Left ventricle myocardium inferior (tissue), 1 donor: ENCODE measurements around the gene SFTPA1. TPM values are rescaled to one million over a fixed set of nuclear protein-coding genes. Genes with fewer than 3 reads are reported as not detected.
"Not testable (repeated sequence)": the region's sequence is repeated elsewhere in the genome, so short reads cannot be mapped to it uniquely, and the experiment has no call there.

ENCODE experiments used
- DNase-seq: peaks from one replicate; pipeline ENCODE4 v3.0.0-alpha.2; 2020
- H3K27ac ChIP-seq: fragments of 200-600 bp; replicated peaks from 2 replicates; pipeline ENCODE4 v1.8.0; 2021
- H3K27me3 ChIP-seq: fragments of 200-600 bp; 2 replicates; pipeline ENCODE4 v1.8.0; 2021; ENCODE audit warnings: low read depth
- H3K36me3 ChIP-seq: fragments of 200-600 bp; 2 replicates; pipeline ENCODE4 v1.8.0; 2021
- H3K4me1 ChIP-seq: fragments of 200-600 bp; 2 replicates; pipeline ENCODE4 v1.8.0; 2021
- H3K4me3 ChIP-seq: fragments of 200-600 bp; 2 replicates; pipeline ENCODE4 v1.8.0; 2021; ENCODE audit warnings: mild to moderate bottlenecking, moderate library complexity
- H3K9me3 ChIP-seq: fragments of 200-600 bp; replicated peaks from 2 replicates; pipeline ENCODE4 v1.8.0; 2021
- CTCF ChIP-seq: fragments of 200-600 bp; IDR thresholded peaks from 2 replicates; pipeline ENCODE4 v1.8.0; 2021; ENCODE audit warnings: antibody characterized with exemption, mild to moderate bottlenecking, borderline replicate concordance
- intact Hi-C: fragments of 100-400 bp; cut with micrococcal nuclease; formaldehyde crosslinking; loops from one replicate; pipeline ENCODE4 v1.11.0; 2022
- total RNA-seq: library from RNA; stranded (reverse); fragmentation: NEBNext Ultra II Directional; extraction: Animal tissue kit (Norgen Biotek cat#: 25700); gene quantifications from one replicate; pipeline ENCODE4 v1.2.1, GENCODE V29; 2021
- donor health status: DM: no; HTN: yes; CAD: no; lungs with severe emphysema.

The SFTPA1 gene
- total RNA-seq, 1 donor from 2014 or later = not detected

- H3K36me3 ChIP-seq = no peaks in the 10 kb centered on the region
- H3K4me3 ChIP-seq = no peak overlapping the region
- H3K9me3 ChIP-seq = no peaks in the 10 kb centered on the region
- no peaks in the 10 kb centered on the region for H3K27me3 ChIP-seq
- no peak overlapping the region for H3K27ac ChIP-seq
- no peak for TF ChIP-seq CTCF
- intact Hi-C loops = no loop called here
- DNase-seq = no peak
- H3K4me1 ChIP-seq = no peaks in the 10 kb centered on the region
These were observed 27.6 kb downstream of the SFTPA1 start for GRCh38 chr10:79638318-79638717.

- H3K27me3 ChIP-seq, H3K4me3 ChIP-seq, H3K9me3 ChIP-seq, H3K4me1 ChIP-seq, DNase-seq, intact Hi-C loops, H3K27ac ChIP-seq, H3K36me3 ChIP-seq: not testable (repeated sequence)
These were observed 42.0 kb downstream of the SFTPA1 start for GRCh38 chr10:79652695-79653094.

- H3K9me3 ChIP-seq, H3K36me3 ChIP-seq, H3K27me3 ChIP-seq, H3K4me3 ChIP-seq, DNase-seq, intact Hi-C loops, H3K4me1 ChIP-seq, H3K27ac ChIP-seq: not testable (repeated sequence)
These were observed 52.5 kb downstream of the SFTPA1 start for GRCh38 chr10:79663287-79663686.

- DNase-seq, H3K4me3 ChIP-seq, H3K4me1 ChIP-seq, H3K9me3 ChIP-seq, H3K36me3 ChIP-seq, intact Hi-C loops, H3K27me3 ChIP-seq, H3K27ac ChIP-seq: not testable (repeated sequence)
These were observed 53.9 kb downstream of the SFTPA1 start for GRCh38 chr10:79664686-79665085.

Other genes with a start within 250 kb of the SFTPA1 start
- 47.5 TPM for gene ZCCHC24, start 165.3 kb upstream of the SFTPA1 start, total RNA-seq
- 0.05 TPM for gene EIF5AL1, start 98.4 kb upstream of the SFTPA1 start, total RNA-seq
- gene SFTPA2, start 50.5 kb upstream of the SFTPA1 start, total RNA-seq = not detected
- 0.52 TPM for gene NUTM2B, start 92.3 kb downstream of the SFTPA1 start, total RNA-seq
- gene NUTM2E, start 215.8 kb downstream of the SFTPA1 start, total RNA-seq = not detected